BLaER1 (cell line): ENCODE measurements around the gene EIF5.

Experiments
- H3K27ac ChIP-seq: shearing (Covaris generic); formaldehyde crosslinking; 2 replicates; pipeline ENCODE4 v1.8.1; 2022
- H3K27me3 ChIP-seq: shearing (Covaris generic); formaldehyde crosslinking; 2 replicates; pipeline ENCODE4 v1.8.1; 2022
- H3K36me3 ChIP-seq: shearing (Covaris generic); formaldehyde crosslinking; 2 replicates; pipeline ENCODE4 v1.8.1; 2022
- H3K4me1 ChIP-seq: shearing (Covaris generic); formaldehyde crosslinking; 2 replicates; pipeline ENCODE4 v1.8.1; 2022
- H3K4me2 ChIP-seq: shearing (Covaris generic); formaldehyde crosslinking; 2 replicates; pipeline ENCODE4 v1.8.1; 2022
- H3K4me3 ChIP-seq: shearing (Covaris generic); formaldehyde crosslinking; 2 replicates; pipeline ENCODE4 v1.8.1; 2022
- H3K9ac ChIP-seq: shearing (Covaris generic); formaldehyde crosslinking; 2 replicates; pipeline ENCODE4 v1.8.1; 2022
- H3K9me3 ChIP-seq: shearing (Covaris generic); formaldehyde crosslinking; 2 replicates; pipeline ENCODE4 v1.8.1; 2022
- H4K20me1 ChIP-seq: shearing (Covaris generic); formaldehyde crosslinking; 2 replicates; pipeline ENCODE4 v1.8.1; 2022
- Cebpa-rat ChIP-seq: shearing (Covaris generic); IDR thresholded peaks from 2 replicates; pipeline ENCODE4 v1.8.1; 2022

The EIF5 gene

GRCh38 chr14:103333754-103334643, at the start of gene EIF5:
EIF5 (plus strand) TSS chr14:103334237; CDS start chr14:103335861, 1,624 bp downstream.
- no peak for TF ChIP-seq Cebpa-rat
- H3K9ac ChIP-seq, result peak within 1 kb of the TSS; percentile 96
- H3K4me1 ChIP-seq, result peaks cover 52% of the 10 kb centered on the region
- H3K4me2 ChIP-seq, result peak within 1 kb of the TSS; percentile 96
- H3K36me3 ChIP-seq, result peaks cover 39% of the 10 kb centered on the region
- peak within 1 kb of the TSS; percentile 99 for H3K27ac ChIP-seq
- H4K20me1 ChIP-seq, result peaks cover 46% of the 10 kb centered on the region
- no peaks in the 10 kb centered on the region for H3K9me3 ChIP-seq
- H3K4me3 ChIP-seq, result peak within 1 kb of the TSS; percentile 96
- no peaks in the 10 kb centered on the region for H3K27me3 ChIP-seq

GRCh38 chr14:103284574-103285467, 49.2 kb upstream of the EIF5 start:
- H3K27ac ChIP-seq, result no peak overlapping the region
- H3K4me3 ChIP-seq, result no peak overlapping the region
- H4K20me1 ChIP-seq, result no peaks in the 10 kb centered on the region
- no peaks in the 10 kb centered on the region for H3K36me3 ChIP-seq
- H3K4me1 ChIP-seq, result no peaks in the 10 kb centered on the region
- no peaks in the 10 kb centered on the region for H3K27me3 ChIP-seq
- TF ChIP-seq Cebpa-rat, result no peak
- peaks cover 5% of the 10 kb centered on the region for H3K9me3 ChIP-seq
- no peak overlapping the region for H3K9ac ChIP-seq
- H3K4me2 ChIP-seq, result no peak overlapping the region

GRCh38 chr14:103286460-103286859, 47.6 kb upstream of the EIF5 start:
- no peaks in the 10 kb centered on the region for H3K4me1 ChIP-seq
- no peak overlapping the region for H3K4me2 ChIP-seq
- no peaks in the 10 kb centered on the region for H3K27me3 ChIP-seq
- H3K36me3 ChIP-seq, result no peaks in the 10 kb centered on the region
- H3K9ac ChIP-seq, result no peak overlapping the region
- no peak overlapping the region for H3K4me3 ChIP-seq
- no peak overlapping the region for H3K27ac ChIP-seq
- H4K20me1 ChIP-seq, result no peaks in the 10 kb centered on the region
- no peak for TF ChIP-seq Cebpa-rat
- no peaks in the 10 kb centered on the region for H3K9me3 ChIP-seq

GRCh38 chr14:103286968-103287850, 46.8 kb upstream of the EIF5 start:
- Histone ChIP-seq H4K20me1 (no peaks in the 10 kb centered on the region), H3K9ac (no peak overlapping the region), H3K4me3 (no peak overlapping the region), H3K4me1 (no peaks in the 10 kb centered on the region), H3K4me2 (no peak overlapping the region), H3K36me3 (no peaks in the 10 kb centered on the region), H3K27ac (no peak overlapping the region), H3K9me3 (no peaks in the 10 kb centered on the region), H3K27me3 (no peaks in the 10 kb centered on the region)
- no peak for TF ChIP-seq Cebpa-rat

- Histone ChIP-seq H4K20me1 (no peaks in the 10 kb centered on the region), H3K9me3 (no peaks in the 10 kb centered on the region), H3K27me3 (no peaks in the 10 kb centered on the region), H3K27ac (no peak overlapping the region), H3K4me1 (no peaks in the 10 kb centered on the region), H3K4me3 (no peak overlapping the region), H3K36me3 (no peaks in the 10 kb centered on the region), H3K9ac (no peak overlapping the region), H3K4me2 (no peak overlapping the region)
- TF ChIP-seq Cebpa-rat, result no peak
Measured at GRCh38 chr14:103288076-103288766, 45.8 kb upstream of the EIF5 start.

GRCh38 chr14:103290056-103290455, 44.0 kb upstream of the EIF5 start:
- H3K9ac ChIP-seq, result no peak overlapping the region
- H4K20me1 ChIP-seq, result no peaks in the 10 kb centered on the region
- H3K27me3 ChIP-seq, result no peaks in the 10 kb centered on the region
- H3K36me3 ChIP-seq, result no peaks in the 10 kb centered on the region
- no peak overlapping the region for H3K27ac ChIP-seq
- no peak overlapping the region for H3K4me3 ChIP-seq
- no peak overlapping the region for H3K4me2 ChIP-seq
- no peak for TF ChIP-seq Cebpa-rat
- no peaks in the 10 kb centered on the region for H3K9me3 ChIP-seq
- H3K4me1 ChIP-seq, result no peaks in the 10 kb centered on the region

- Histone ChIP-seq H3K9ac (no peak overlapping the region), H3K27ac (no peak overlapping the region), H3K4me3 (no peak overlapping the region), H3K27me3 (no peaks in the 10 kb centered on the region), H3K4me2 (no peak overlapping the region), H4K20me1 (no peaks in the 10 kb centered on the region), H3K9me3 (no peaks in the 10 kb centered on the region), H3K36me3 (no peaks in the 10 kb centered on the region), H3K4me1 (no peaks in the 10 kb centered on the region)
- no peak for TF ChIP-seq Cebpa-rat
Measured at GRCh38 chr14:103290494-103290893, 43.5 kb upstream of the EIF5 start.

- Histone ChIP-seq H4K20me1 (no peaks in the 10 kb centered on the region), H3K27ac (no peak overlapping the region)
Measured at GRCh38 chr14:103290961-103291360, 43.1 kb upstream of the EIF5 start.

More at GRCh38 chr14:103290961-103291360, 43.1 kb upstream of the EIF5 start:
- Histone ChIP-seq H3K9me3 (no peaks in the 10 kb centered on the region), H3K4me3 (no peak overlapping the region), H3K9ac (no peak overlapping the region), H3K4me1 (no peaks in the 10 kb centered on the region), H3K27me3 (no peaks in the 10 kb centered on the region), H3K4me2 (no peak overlapping the region), H3K36me3 (no peaks in the 10 kb centered on the region)
- no peak for TF ChIP-seq Cebpa-rat
